ENCODE results near the gene ATP11A.

DNA sequence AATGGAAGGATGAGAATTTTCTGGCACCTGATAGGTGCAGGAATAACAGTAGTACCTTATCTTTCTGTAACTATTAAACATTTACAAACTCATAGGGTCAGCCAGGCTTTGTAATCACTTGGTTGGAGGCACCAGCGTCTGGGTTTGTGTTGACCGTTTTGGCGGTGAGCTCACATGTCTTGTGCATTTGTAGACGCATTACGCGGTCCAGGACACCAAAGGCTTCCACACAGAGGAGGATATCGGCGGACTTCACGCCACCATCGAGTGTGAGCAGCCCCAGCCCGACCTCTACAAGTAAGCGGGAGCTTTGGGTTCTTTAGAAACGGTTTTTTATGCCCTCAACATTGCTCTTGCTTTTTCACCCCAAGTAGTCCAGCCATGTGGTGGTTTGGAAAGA is 129.3 kb downstream of the ATP11A start:
- no peak for TF ChIP-seq CTCF (IDR thresholded peaks at IDR 0.05)
- no peak for TF ChIP-seq POLR2A (IDR thresholded peaks at IDR 0.05)
